ENCODE measurements around the gene CDCA3.

The CDCA3 gene

GRCh38 chr12:6863586-6864321 lies 12.7 kb upstream of the CDCA3 start:
- no peak for TF ChIP-seq CTCF (conservative IDR thresholded peaks at IDR 0.05; ENCODE audit: low read depth, low read length)
- H3K4me3 ChIP-seq (ENCODE audit: low read depth, low read length): no peak overlapping the region
- DNase-seq (ENCODE audit: low read depth): no peak

- no peak overlapping the region for H3K4me3 ChIP-seq (ENCODE audit: low read depth, low read length)
- TF ChIP-seq CTCF (conservative IDR thresholded peaks at IDR 0.05; ENCODE audit: low read depth, low read length): no peak
Observed at GRCh38 chr12:6863033-6863432, 11.9 kb upstream of the CDCA3 start.

GRCh38 chr12:6861391-6861790 lies 10.3 kb upstream of the CDCA3 start:
- DNase-seq (ENCODE audit: low read depth): no peak
- no peak for TF ChIP-seq CTCF (conservative IDR thresholded peaks at IDR 0.05; ENCODE audit: low read depth, low read length)
- H3K4me3 ChIP-seq (ENCODE audit: low read depth, low read length): no peak overlapping the region

More at GRCh38 chr12:6863033-6863432, 11.9 kb upstream of the CDCA3 start:
- DNase-seq (ENCODE audit: low read depth): no peak

GRCh38 chr12:6860942-6861341 lies 9.9 kb upstream of the CDCA3 start:
- TF ChIP-seq CTCF (conservative IDR thresholded peaks at IDR 0.05; ENCODE audit: low read depth, low read length): no peak
- no peak for DNase-seq (ENCODE audit: low read depth)
- H3K4me3 ChIP-seq (ENCODE audit: low read depth, low read length): no peak overlapping the region

GRCh38 chr12:6860116-6860515 lies 9.0 kb upstream of the CDCA3 start:
- H3K4me3 ChIP-seq (ENCODE audit: low read depth, low read length): no peak overlapping the region
- no peak for DNase-seq (ENCODE audit: low read depth)
- TF ChIP-seq CTCF (conservative IDR thresholded peaks at IDR 0.05; ENCODE audit: low read depth, low read length): no peak

- DNase-seq (ENCODE audit: low read depth): no peak
- H3K4me3 ChIP-seq (ENCODE audit: low read depth, low read length): no peak overlapping the region
- no peak for TF ChIP-seq CTCF (conservative IDR thresholded peaks at IDR 0.05; ENCODE audit: low read depth, low read length)
Observed at GRCh38 chr12:6858799-6859198, 7.7 kb upstream of the CDCA3 start.

GRCh38 chr12:6855322-6855721 lies 4.2 kb upstream of the CDCA3 start:
- no peak overlapping the region for H3K4me3 ChIP-seq (ENCODE audit: low read depth, low read length)
- no peak for DNase-seq (ENCODE audit: low read depth)
- TF ChIP-seq CTCF (conservative IDR thresholded peaks at IDR 0.05; ENCODE audit: low read depth, low read length): no peak
